Mucosa of descending colon (tissue), 3 donors: ENCODE results near the gene HOXB5. TPM values are rescaled to one million over a fixed set of nuclear protein-coding genes. Genes with fewer than 3 reads are reported as not detected.

Experiments
- ATAC-seq: fragments of 200-7000 bp; cut with Tn5 transposase; one replicate; pipeline ENCODE4 v1.9.1; 2020; ENCODE audit warnings: mild to moderate bottlenecking, moderate library complexity
- DNase-seq, 3 donors: peaks; one replicate each; pipeline ENCODE4 v3.0.0-alpha.2; 2020
- H3K36me3 ChIP-seq: fragments of 200-600 bp; one replicate; pipeline ENCODE4 v1.8.0; 2021; ENCODE audit warnings: low read depth, mild to moderate bottlenecking
- H3K4me1 ChIP-seq: fragments of 200-600 bp; one replicate; pipeline ENCODE4 v1.8.0; 2021; ENCODE audit warnings: low read depth, mild to moderate bottlenecking
- H3K4me3 ChIP-seq: fragments of 200-600 bp; one replicate; pipeline ENCODE4 v1.8.0; 2021; ENCODE audit warnings: mild to moderate bottlenecking
- H3K9me3 ChIP-seq: fragments of 200-600 bp; one replicate; pipeline ENCODE4 v1.8.0; 2021; ENCODE audit warnings: mild to moderate bottlenecking
- CTCF ChIP-seq: fragments of 200-600 bp; IDR thresholded peaks from one replicate; pipeline ENCODE4 v1.8.0; 2022; ENCODE audit warnings: antibody characterized with exemption, mild to moderate bottlenecking
- intact Hi-C, 2 donors: fragments of 100-400 bp; cut with DNase I in 1 of 2; cut with micrococcal nuclease in 1 of 2; formaldehyde crosslinking; loops; one replicate each; pipeline versions ENCODE4 v1.11.0 to v1.11.1; 2022; cut with DNase I, micrococcal nuclease
- total RNA-seq, 3 donors: library from RNA; stranded (reverse); fragmentation: NEBNext Ultra II Directional in 2 of 3; extraction: Animal tissue kit (Norgen Biotek cat#: 25700) in 2 of 3; gene quantifications; one replicate each; pipeline versions ENCODE4 v1.2.1 to v1.2.4, GENCODE V29; 2021 to 2023
- donor health status: DM: no; HTN: no; CAD: no; lungs with moderate emphysema.
- donor health status: DM: no; HTN: no; CAD: no.
- donor health status: DM: no; HTN: yes; CAD: no.

HOXB5 gene
- total RNA-seq, 3 donors from 2014 or later: 16.2 to 29.3 (median 19.9) TPM

GRCh38 chr17:48577330-48577945 is 16.1 kb downstream of the HOXB5 start:
- Histone ChIP-seq H3K4me3 (no peak overlapping the region), H3K36me3 (no peaks in the 10 kb centered on the region), H3K4me1 (peaks cover 53% of the 10 kb centered on the region), H3K9me3 (no peaks in the 10 kb centered on the region)
- DNase-seq: peak in 1 of 3 donors; percentile 60
- peak; percentile 29 for ATAC-seq
- TF ChIP-seq CTCF: no peak
- intact Hi-C loops: no loop called here

- Histone ChIP-seq H3K36me3 (no peaks in the 10 kb centered on the region), H3K4me3 (no peak overlapping the region), H3K4me1 (peaks cover 57% of the 10 kb centered on the region), H3K9me3 (no peaks in the 10 kb centered on the region)
- no peak for TF ChIP-seq CTCF
- intact Hi-C loops: no loop called here
- ATAC-seq: no peak
- DNase-seq: no peak
These were observed 16.9 kb downstream of the HOXB5 start for GRCh38 chr17:48576479-48577309.

- intact Hi-C loops: no loop called here
- H3K9me3 ChIP-seq: no peaks in the 10 kb centered on the region
- H3K4me1 ChIP-seq: peaks cover 54% of the 10 kb centered on the region
- no peak for TF ChIP-seq CTCF
- DNase-seq: no peak
- no peak overlapping the region for H3K4me3 ChIP-seq
- peak; percentile 17 for ATAC-seq
- no peaks in the 10 kb centered on the region for H3K36me3 ChIP-seq
These were observed 17.7 kb downstream of the HOXB5 start for GRCh38 chr17:48575673-48576478.

GRCh38 chr17:48575066-48575582 is 18.5 kb downstream of the HOXB5 start:
- no peak for TF ChIP-seq CTCF
- peaks cover 47% of the 10 kb centered on the region for H3K4me1 ChIP-seq
- no peak for ATAC-seq
- intact Hi-C loops: no loop called here
- no peaks in the 10 kb centered on the region for H3K9me3 ChIP-seq
- no peak overlapping the region for H3K4me3 ChIP-seq
- DNase-seq: no peak
- no peaks in the 10 kb centered on the region for H3K36me3 ChIP-seq

GRCh38 chr17:48574505-48575065 is 19.0 kb downstream of the HOXB5 start:
- TF ChIP-seq CTCF: no peak
- no peaks in the 10 kb centered on the region for H3K9me3 ChIP-seq
- intact Hi-C loops: no loop called here
- no peak overlapping the region for H3K4me3 ChIP-seq
- DNase-seq (peak in 1 of 3 donors; percentile 9), ATAC-seq (no peak)
- H3K36me3 ChIP-seq: no peaks in the 10 kb centered on the region
- H3K4me1 ChIP-seq: peaks cover 42% of the 10 kb centered on the region
